SW480 (cell line): ENCODE measurements around the gene OR1J2.

Source experiments
- DNase-seq: peaks from one replicate; pipeline ENCODE4 v3.0.0-alpha.2; 2016; ENCODE audit warnings: low spot score

Gene OR1J2

DNA sequence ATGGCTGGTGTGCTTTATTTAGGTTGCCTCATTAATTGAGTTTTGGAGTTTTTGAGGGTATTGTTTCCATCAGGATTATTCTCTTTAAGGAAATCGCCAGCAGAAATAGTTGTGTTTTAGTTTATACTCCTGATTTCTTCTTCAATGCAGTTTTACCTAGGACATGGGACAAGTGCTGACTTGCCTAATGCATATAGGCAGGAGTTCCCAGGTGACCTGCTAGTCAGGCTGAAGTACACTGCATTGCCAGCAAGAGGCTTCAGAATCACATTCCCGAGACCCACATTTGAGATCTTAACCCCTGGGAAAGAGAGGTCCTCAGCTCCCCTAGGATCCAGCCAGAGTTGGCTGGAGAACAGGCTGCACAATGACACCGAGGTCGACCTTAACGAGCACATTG is 40.8 kb downstream of the OR1J2 start:
- no peak for DNase-seq

DNA sequence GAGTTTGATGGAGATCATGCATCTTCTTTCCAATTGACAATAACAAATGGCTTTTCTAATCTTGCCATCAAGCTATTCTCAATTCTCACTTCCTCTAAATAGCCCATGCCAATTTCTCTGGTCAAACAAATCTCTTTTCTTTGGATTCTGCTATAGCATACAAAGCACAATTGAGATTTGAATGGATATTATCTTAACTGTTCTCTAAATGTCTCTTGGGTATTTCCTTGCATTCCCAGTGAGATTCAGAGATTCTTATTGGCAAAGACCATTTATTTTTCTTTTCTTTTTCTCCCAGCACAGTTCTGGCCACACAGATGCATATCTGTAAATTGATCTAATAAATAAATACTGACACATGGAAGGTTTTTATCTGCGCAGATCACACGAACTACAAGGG is 42.2 kb downstream of the OR1J2 start, which contains the start of gene OR1N2:
OR1N2 (plus strand) TSS at position 301 of the 400 bp plus-strand sequence. CDS start 100 bp downstream, outside the sequence.
- DNase-seq, result no peak
